ENCODE measurements around the gene C16orf87.

The C16orf87 gene

DNA sequence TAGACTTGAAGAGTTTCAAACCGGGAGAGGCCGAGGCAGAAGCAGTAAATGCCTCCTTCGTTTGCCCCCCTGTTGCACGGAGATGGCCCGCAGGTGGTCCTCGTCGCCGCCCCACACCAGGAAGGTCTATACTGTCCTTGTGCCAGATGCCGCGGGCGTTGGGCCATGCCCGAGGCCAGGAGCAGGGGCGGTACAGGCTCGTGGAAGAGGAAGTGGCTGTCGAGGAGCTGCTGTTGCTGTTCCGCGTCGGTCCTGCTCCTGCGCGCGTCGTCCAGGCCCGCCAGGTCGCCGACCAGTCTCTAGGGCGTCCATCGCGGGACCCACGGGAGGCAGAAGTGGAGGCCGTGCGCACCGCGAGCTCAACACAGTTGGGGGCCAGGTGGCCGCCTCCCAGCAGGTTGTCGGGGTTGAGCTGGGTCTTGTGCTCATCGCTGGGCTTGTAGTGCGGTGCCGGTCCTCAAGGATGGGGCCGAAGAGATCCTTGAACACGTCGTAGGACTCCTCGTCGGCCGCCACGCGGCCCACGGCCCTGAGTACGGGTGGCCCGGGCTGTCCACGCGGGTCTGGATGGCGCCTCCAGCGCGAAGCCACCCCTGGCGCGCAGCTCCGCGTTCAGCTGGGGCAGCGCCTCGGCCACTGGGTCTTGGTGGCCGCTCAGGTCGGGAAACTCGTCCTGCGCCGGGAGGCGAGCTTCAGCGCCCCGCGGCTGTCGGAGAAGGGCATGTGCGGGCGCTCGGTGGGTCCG, 13.1 kb upstream of the C16orf87 start:
- DNase-seq (ENCODE audit: low read depth) = no peak

DNA sequence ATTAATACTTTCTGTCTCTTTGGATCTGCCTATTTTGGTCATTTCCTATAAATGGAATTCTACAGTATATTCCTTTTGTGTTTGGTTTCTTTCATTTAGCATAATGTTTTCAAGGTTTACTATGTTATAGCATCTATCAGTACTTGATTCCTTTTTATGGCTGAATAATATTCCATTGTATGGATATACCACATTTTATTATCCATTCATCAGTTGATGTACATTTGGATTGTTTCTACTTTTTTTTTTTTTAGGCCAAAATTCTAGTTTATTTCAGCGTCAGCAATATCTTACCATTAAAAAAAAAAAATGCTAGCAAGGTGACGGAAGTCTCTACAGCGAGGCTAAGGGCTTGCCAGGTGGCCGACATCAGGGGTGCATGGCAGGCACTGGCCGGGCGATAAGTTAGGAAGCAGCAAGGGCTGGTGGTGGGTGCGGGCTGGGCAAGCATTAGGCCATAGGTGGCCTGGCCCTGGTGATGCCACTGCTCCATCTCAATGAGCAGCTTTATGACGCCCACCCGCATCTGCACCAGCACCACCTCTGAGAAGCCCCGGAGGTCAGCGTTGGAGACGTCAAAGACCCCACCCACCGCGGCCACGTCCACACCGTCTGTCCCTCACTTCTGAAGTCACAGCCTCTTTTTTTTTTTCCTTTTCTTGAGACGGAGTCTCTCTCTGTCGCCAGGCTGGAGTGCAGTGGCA, 11.4 kb upstream of the C16orf87 start:
- DNase-seq (ENCODE audit: low read depth) = no peak

DNA sequence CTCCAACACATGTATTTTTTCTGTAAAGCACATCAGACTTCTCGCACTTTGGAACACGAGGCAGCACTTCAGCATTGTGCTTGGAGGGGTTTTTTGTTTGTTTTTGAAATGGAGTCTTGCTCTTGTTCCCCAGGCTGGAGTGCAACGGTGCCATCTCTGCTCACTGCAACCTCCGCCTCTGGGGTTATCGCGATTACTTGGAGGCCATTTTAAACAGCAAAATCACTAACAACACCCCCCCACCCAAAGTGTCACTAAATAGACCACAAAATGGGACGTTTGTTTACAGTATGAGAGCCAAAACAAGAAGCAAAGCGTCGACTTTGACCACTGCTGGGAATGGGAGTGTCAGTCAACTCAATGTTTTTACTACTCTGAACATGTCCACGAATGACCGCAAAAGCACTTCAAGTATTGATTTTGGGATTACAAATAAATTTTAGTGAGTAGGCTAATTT, 9.0 kb upstream of the C16orf87 start:
- no peak for DNase-seq (ENCODE audit: low read depth)

DNA sequence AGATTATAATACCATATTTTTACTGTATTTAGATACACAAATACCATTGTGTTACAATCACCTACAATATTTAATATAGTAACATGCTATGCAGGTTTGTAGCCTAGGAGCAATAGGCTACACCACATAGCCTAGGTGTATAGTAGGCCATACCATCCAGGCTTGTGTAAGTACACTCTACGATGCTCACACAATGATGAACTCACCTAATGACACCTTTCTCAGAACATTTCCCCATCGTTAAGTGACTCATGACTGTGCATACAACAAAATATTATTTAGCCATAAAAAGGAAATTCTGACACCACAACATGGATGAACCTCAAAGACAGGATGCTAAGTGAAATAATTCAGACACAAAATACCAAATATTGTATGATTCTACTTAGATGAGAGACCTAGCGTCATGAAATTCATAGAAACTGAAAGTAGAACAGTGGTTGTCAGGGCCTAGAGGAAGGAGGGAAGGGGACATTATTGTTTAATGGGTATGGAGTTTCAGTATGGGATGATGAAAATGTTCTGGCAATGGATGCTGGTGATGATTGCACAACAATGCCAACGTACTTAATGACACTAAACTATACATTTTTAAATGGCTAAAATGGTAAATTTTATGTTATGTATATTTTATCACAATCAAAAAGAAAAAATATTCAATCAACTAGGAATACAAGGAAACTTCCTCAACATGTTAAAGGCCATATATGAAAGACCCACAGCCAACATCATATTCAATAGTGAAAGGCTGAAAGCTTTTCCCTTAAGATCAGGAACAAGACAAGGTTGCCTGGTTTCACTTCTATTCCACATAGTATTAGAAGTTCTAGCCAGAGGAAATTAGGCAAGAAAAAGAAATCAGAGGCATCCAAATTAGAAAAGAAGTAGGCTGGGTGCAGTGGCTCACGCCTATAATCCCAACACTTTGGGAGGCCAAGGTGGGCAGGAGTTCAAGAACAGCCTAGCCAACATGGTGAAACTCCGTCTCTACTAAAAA, 5.9 kb upstream of the C16orf87 start:
- no peak for DNase-seq (ENCODE audit: low read depth)

DNA sequence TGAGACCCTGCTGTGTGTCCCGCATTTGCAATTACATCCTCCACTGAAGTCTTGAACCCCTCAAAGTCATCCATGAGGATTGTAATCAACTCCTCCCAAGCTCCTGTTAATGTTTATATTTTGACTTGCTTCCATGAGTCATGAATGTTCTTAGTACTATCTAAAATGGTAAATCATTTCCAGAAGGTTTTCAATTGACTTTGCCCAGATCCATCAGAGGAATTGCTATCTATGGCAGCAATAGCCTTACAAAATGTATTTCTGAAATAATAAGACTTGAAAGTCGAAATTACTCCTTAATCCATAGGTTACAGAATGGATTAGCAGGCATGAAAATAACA, 2.5 kb upstream of the C16orf87 start:
- DNase-seq (ENCODE audit: low read depth) = no peak

DNA sequence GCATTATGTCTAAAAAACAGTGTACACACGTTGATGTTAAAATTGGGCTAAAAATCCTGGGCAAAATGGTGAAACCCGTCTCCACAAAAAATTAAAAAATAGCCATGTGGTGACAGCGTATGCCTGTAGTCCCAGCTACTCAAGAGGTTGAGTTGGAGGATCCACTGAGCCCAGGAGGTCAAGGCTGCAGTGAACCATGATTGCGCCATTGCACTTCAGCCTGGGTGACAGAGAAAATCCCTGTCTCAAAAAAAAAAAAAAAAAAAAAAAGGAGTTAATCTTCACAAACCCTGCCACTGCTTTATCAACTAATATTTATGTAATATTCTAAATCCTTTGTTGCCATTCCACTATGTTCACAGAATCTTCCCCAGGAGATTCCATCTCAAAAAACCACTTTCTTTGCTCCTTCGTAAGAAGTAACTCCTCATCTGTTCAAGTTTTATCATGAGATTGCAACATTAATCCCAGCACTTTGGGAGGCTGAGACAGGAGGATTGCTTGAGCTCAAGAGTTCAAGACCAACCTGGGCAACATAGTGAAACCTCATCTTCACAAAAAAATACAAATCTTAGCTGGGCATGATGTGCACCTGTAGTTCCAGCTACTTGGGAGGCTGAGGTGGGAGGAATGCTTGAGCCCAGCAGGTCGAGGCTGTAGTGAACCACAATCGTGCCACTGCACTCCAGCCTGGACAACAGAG, 1.9 kb upstream of the C16orf87 start:
- DNase-seq (ENCODE audit: low read depth) = no peak

DNA sequence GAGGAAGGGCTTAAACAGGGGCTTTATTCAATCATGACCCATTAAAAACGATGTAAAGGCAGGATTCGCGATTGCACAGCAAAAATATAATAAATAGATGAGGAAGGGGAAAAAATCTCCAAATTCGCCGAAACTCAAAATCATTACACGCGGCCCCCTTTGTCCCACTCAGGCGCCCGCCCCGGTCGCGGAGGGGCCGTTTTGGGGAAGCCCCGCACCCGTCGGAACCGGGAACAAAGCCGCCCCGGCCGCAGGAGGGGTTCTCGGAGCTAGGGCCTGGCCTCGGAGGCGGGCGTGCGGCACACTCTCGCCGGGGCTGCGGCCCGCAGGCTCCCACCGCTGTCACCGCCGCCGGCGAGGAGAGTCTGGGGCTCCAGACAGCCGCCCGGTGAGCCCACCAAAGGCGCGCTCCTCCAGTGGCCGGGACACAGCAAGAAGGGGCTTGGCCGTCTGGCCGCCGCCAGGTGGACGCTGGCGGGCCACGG, 521 bp downstream of the C16orf87 start:
- DNase-seq (ENCODE audit: low read depth) = peak; percentile 16

DNA sequence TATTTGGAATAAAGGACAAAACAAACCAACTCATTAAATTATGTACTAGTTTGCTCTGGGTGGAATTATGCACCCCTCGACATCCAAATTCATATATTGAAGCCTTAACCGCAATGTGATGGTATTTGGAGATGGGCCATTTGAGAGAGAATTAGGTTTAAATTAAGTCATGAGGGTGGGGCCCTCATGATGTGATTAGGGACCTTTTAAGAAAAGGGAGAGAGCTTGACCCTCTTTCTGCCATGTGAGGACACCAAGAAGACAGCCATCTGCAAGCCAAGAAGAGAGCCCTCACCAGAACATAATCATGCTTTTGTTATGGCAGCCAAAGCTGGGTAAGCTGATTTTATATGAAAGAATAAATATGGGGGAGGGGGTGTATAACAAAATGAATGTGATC, 2.0 kb downstream of the C16orf87 start:
- DNase-seq (ENCODE audit: low read depth) = no peak

DNA sequence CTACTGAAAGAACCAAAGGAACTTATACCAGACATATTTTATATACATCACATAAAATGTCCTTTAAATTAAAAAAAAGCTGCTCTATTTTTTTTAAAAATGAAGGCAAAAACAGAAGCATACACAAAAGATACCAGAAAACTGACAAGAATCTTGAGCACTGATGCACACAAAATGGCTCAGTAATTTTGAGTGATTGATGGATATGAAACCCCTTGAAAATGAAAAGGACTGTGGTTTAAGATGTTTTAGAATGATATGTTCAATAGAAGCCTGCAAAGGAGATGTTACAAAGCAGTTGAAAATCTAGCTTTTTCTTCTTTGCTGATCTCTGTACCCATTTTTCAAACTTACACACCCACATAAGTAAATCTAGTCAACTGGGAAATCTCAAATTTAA, 2.7 kb downstream of the C16orf87 start:
- DNase-seq (ENCODE audit: low read depth) = no peak

DNA sequence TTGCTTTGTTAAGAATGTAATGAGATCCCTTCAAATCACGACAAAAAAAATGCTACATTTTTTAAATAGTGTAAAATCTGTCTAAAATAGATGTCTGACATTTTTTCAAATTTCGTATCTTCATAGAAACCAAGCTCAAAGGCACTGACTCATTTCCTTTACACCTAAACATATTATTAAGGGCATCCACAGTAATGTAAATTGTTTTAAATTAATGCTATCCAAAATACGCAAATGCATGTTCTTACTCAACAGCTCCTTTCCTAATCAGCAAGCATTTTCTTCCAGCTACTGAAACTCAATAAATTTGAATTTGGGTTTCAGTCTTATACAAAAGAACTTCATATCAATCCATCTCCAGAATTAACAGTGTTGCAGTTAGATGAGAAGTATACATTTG, 4.3 kb downstream of the C16orf87 start:
- DNase-seq (ENCODE audit: low read depth) = no peak

DNA sequence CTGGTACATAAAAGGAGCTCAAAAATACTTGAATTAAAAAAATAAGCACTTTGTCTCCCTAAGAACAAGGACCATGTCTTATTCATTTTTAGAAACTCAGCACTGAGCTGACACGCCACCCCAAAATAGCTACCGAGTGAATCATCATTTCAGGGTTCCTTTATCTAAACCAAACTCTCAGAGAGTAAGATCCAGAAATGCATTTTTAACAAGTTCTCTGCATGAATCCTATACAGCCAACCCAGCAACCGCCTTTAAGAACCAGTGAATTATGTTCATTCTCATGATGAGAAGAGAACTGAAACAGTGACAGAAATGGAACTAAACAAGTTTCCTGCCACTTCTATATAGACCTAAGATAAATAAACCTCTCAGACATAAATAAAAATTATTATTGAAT, 8.7 kb downstream of the C16orf87 start:
- no peak for DNase-seq (ENCODE audit: low read depth)

DNA sequence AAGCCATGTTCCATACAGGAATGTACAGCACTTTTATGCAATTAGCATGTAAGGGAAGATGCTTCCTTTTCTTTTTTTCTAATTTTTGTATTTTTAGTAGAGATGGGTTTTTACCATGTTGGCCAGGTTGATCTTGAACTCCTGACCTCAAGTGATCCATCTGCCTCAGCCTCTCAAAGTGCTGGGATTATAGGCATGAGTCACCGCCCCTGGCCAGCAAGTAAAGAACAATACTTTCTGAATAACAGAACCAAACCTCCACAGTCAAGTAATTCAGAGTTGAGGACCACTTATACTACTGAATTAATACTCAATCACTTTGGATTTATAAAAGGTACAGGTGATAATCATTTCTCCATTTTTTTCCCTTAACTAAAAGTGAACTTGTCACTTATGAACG, 13.0 kb downstream of the C16orf87 start:
- DNase-seq (ENCODE audit: low read depth) = no peak

DNA sequence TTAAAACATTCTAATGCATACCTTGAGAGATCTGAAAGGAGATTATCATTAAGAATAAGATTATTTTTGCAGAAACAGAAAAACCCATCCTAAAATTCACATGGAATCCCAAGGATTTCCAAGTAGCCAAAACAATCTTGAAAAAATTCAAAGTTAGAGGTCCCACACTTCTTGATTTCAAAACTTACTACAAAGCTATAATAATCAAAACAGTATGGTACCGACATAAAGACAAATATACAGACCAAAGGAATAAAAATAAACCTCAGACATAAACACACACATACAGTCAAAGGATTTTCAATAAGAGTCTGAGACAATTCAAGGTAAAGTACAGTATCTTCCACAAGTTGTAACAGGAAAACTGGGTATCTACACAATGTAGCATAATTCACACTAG, 16.2 kb downstream of the C16orf87 start:
- no peak for DNase-seq (ENCODE audit: low read depth)

DNA sequence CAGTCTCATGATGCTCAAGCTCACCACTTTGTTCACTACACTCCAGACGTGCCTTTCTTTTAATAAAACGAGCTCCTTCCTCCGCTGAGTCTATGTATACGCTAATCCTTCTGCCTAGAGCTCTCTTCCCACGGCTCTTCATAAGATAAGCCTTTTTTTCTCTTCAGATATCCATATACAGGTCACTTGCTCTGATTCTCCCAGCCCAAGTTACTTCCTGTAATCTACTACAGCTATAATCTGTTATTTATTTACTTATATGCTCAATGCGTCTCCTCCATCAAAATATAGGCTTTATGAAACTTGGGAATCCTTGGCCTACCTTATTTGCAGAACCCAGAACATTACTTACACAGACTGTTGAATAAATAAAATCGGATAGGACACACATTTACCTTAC, 17.4 kb downstream of the C16orf87 start:
- no peak for DNase-seq (ENCODE audit: low read depth)

DNA sequence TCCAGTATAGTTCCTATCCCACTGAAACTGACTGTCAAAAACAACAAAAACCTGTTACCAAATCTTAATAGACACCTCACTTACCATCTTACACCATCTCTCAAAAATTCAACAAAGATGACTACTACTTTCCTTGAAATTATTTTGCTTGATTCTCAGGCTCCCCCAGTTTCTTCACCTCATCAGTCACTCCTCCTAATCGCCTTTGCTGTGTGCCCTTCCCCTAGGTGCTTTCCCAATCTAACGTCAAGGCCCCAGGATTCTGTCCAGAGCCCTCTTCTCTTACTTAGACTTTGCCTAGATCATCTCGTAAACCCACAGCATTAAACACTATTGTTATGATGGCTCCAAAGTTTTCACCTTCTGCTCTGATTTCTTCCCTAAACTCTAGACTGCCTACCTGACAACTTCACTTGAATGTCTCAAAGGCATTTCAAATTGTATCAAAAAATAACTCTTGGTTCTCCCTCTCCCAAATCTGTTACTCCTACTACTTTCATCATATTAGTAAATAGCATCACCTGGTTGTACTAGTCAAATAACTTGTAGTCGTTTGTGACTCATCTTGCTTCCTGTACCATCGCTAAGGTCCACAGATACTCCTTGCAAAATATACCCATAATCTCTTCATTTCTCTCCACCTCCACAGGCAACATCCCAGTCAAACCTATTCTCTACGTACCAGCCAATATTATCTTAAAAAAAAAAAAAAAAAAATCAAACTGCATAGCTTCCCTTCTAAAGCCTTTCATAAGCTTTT, 18.0 kb downstream of the C16orf87 start:
- no peak for DNase-seq (ENCODE audit: low read depth)

DNA sequence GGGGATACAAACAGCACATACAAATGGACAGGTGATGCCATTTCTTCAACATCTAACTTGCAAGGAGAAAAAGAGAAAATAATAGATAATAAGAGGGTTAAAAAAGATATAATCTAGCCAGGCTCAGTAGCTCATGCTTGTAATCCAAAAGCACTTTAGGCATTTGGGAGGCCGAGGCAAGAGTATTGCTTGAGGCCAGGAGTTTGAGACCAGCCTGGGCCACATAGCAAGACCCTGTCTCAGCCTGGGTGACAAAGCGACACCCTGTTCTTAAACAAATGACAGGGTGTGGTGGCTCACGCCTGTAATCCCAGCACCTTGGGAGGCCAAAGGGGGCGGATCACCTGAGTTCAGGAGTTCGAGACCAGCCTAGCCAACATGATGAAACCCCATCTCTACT, 19.3 kb downstream of the C16orf87 start:
- no peak for DNase-seq (ENCODE audit: low read depth)

DNA sequence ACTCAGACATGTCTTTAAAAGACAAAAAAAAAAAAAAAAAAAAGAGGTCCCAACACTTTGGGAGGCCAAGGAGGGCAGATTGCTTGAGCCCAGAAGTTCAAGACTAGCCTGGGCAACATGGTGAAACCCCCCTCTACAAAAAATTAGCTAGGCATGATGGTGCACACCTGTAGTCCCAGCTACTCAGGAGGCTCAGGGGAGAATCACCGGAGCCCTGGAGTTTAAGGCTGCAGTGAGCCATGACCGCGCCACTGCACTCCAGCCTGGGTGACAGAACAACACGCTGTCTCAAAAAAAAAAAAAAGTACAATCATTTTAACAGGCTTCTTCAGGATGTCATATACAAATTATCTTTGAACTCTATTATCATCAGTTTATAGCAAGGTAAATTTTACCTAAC, 22.0 kb downstream of the C16orf87 start:
- no peak for DNase-seq (ENCODE audit: low read depth)

DNA sequence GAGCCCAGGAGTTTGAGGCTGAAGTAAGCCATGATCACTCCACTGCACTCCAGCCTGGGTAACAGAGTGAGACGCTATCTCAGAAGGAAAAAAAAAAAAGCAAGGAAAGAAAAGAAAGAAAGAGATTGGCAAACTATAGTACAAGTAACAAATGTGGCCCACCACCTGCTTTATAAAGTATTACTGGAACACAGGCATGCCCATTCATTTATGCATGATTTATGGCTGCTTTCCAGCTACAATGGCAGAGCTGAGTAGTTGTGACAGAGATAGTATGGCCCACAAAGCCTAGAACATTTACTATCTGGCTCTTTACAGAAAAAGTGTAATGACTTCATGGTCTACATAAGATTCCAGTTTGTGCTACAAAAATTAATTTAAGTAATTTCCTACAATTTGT, 23.6 kb downstream of the C16orf87 start:
- DNase-seq (ENCODE audit: low read depth) = no peak

DNA sequence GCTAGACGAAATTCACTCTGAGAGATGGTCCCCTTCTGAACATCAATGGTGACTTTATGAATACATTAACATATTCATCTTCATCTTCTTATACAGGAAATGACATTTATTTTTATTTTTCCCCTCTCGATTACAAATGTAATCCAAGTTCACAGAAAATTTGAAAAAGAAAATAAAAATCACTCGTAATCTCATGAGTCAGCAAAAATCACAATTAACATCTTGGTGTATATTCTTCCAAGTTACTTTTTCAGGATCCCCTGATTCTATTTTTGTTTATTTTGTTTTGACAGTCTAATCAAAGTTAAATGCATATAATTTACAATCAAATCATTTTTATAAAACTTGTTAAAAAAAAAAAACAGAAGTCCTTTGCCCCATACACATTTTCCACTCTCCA, 27.6 kb downstream of the C16orf87 start:
- no peak for DNase-seq (ENCODE audit: low read depth)

DNA sequence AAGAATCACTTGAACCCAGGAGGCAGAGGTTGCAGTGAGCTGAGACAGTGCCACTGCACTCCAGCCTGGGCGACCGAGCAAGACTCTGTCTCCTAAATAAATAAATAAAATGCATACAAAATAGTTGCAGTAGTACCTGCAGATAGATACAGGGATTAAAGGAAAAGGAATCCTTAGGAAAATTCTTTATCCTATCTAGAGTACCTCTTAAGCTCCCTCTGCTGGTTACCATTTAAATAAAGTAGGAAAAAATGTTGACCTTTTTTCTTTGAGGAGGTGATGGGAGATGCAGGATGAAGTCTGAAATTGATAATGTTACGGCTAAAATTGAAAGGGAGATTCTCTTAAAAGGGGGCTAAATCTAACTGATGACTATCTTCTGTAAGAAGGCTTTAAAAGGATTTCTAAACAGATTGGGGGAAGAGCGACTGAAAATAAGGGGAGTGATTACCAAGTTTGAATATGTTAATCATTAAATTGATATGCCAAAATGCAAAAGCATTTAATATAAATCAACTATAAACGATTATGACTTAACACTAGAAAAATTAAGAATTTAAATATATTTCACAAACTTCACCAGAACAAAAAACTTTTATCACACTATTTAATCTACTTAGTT, 29.4 kb downstream of the C16orf87 start:
- no peak for DNase-seq (ENCODE audit: low read depth)

DNA sequence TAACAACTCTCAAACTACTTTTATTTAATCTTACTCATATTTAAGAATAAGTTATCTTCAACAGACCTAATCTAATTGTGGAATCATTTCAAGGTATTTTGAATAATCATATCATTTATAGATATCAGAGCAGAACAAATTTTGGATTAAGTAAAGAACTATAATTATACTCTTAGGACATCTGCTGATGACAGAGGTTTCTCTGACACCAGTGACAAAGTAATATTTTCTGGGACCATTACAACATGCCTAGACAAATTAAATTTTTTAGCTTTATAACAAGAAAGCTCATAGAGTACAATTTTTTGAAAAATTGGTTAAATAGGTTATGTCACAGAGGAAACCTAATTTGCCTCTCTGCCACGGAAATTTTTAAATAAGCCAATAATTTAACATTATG, 30.5 kb downstream of the C16orf87 start:
- DNase-seq (ENCODE audit: low read depth) = no peak
